H9 (cell line): ENCODE results near the gene TMED6. TPM values are rescaled to one million over a fixed set of nuclear protein-coding genes. Genes with fewer than 3 reads are reported as not detected.

Source experiments
- DNase-seq: peaks from one replicate; pipeline ENCODE4 v3.0.0-alpha.2; 2017
- H2AFZ ChIP-seq: one replicate; pipeline ENCODE4 v1.6.1; 2013; ENCODE audit warnings: mild to moderate bottlenecking, low read length, control low read depth, moderate library complexity
- H2AK5ac ChIP-seq: 2 replicates; pipeline ENCODE4 v1.6.1; 2013; ENCODE audit warnings: low read length, control low read depth, mixed read lengths; ENCODE audit not compliant: insufficient read length
- H2BK120ac ChIP-seq: one replicate; pipeline ENCODE4 v1.6.1; 2013; ENCODE audit warnings: low read depth, mild to moderate bottlenecking, low read length, control low read depth, inconsistent platforms; ENCODE audit not compliant: poor library complexity, severe bottlenecking
- H2BK12ac ChIP-seq: 2 replicates; pipeline ENCODE4 v1.6.1; 2013; ENCODE audit warnings: low read length, control low read depth, mixed read lengths, low read depth; ENCODE audit not compliant: insufficient read length
- H2BK15ac ChIP-seq: 2 replicates; pipeline ENCODE4 v1.6.1; 2013; ENCODE audit warnings: low read depth, low read length, control low read depth
- H2BK20ac ChIP-seq: one replicate; pipeline ENCODE4 v1.6.1; 2013; ENCODE audit warnings: low read depth, mild to moderate bottlenecking, low read length, control low read depth, inconsistent platforms; ENCODE audit not compliant: poor library complexity, severe bottlenecking
- H2BK5ac ChIP-seq: 2 replicates; pipeline ENCODE4 v1.6.1; 2013; ENCODE audit warnings: low read length, control low read depth, mixed read lengths; ENCODE audit not compliant: insufficient read length
- H3K14ac ChIP-seq: 2 replicates; pipeline ENCODE4 v1.6.1; 2013; ENCODE audit warnings: low read length, control low read depth; ENCODE audit not compliant: insufficient read depth
- H3K18ac ChIP-seq: 2 replicates; pipeline ENCODE4 v1.6.1; 2013; ENCODE audit warnings: low read depth, mild to moderate bottlenecking, mixed read lengths, low read length, control low read depth; ENCODE audit not compliant: insufficient read length
- H3K23ac ChIP-seq: 2 replicates; pipeline ENCODE4 v1.6.1; 2013; ENCODE audit warnings: low read length, control low read depth, mixed read lengths, low read depth; ENCODE audit not compliant: insufficient read length
- H3K23me2 ChIP-seq: 2 replicates; pipeline ENCODE4 v1.6.1; 2013; ENCODE audit warnings: low read depth, mild to moderate bottlenecking, mixed read lengths, low read length, control low read depth; ENCODE audit not compliant: insufficient read length, poor library complexity, severe bottlenecking
- H3K27ac ChIP-seq: 2 replicates; pipeline ENCODE4 v1.5.1; 2013; ENCODE audit warnings: low read length, control low read depth, mixed read lengths, low read depth; ENCODE audit not compliant: insufficient read length
- H3K27me3 ChIP-seq: 2 replicates; pipeline ENCODE4 v1.6.1; 2013; ENCODE audit warnings: low read length, control low read depth, inconsistent platforms; ENCODE audit not compliant: insufficient read depth
- H3K4ac ChIP-seq: 2 replicates; pipeline ENCODE4 v1.6.1; 2013; ENCODE audit warnings: low read depth, mild to moderate bottlenecking, control low read depth, inconsistent platforms, low read length, moderate library complexity
- H3K4me1 ChIP-seq: 2 replicates; pipeline ENCODE4 v1.6.1; 2013; ENCODE audit warnings: low read length, control low read depth, inconsistent platforms; ENCODE audit not compliant: insufficient read depth
- H3K4me2 ChIP-seq: 2 replicates; pipeline ENCODE4 v1.6.1; 2013; ENCODE audit warnings: low read length, control low read depth, mixed read lengths; ENCODE audit not compliant: insufficient read length, insufficient read depth
- H3K56ac ChIP-seq: 2 replicates; pipeline ENCODE4 v1.6.1; 2013; ENCODE audit warnings: low read depth, mild to moderate bottlenecking, mixed read lengths, low read length, control low read depth; ENCODE audit not compliant: insufficient read length
- H3K79me1 ChIP-seq: 2 replicates; pipeline ENCODE4 v1.6.1; 2013; ENCODE audit warnings: low read depth, mild to moderate bottlenecking, moderate library complexity, low read length, control low read depth, inconsistent platforms; ENCODE audit not compliant: insufficient read depth, poor library complexity, severe bottlenecking
- H3K79me2 ChIP-seq: 2 replicates; pipeline ENCODE4 v1.6.1; 2013; ENCODE audit warnings: low read length, control low read depth, inconsistent platforms; ENCODE audit not compliant: insufficient read depth
- H3K9ac ChIP-seq: 2 replicates; pipeline ENCODE4 v1.6.1; 2013; ENCODE audit warnings: low read length, control low read depth, mixed read lengths; ENCODE audit not compliant: insufficient read length; ENCODE audit errors: extremely low read depth
- H3K9me3 ChIP-seq: one replicate; pipeline ENCODE4 v1.6.1; 2013; ENCODE audit warnings: low read depth, low read length, inconsistent platforms; ENCODE audit not compliant: control insufficient read depth
- H3T11ph ChIP-seq: one replicate; pipeline ENCODE4 v1.6.1; 2013; ENCODE audit warnings: mild to moderate bottlenecking, low read length, control low read depth, inconsistent platforms
- H4K20me1 ChIP-seq: one replicate; pipeline ENCODE4 v1.6.1; 2013; ENCODE audit not compliant: control insufficient read depth, insufficient read length, insufficient read depth
- H4K5ac ChIP-seq: 2 replicates; pipeline ENCODE4 v1.6.1; 2013; ENCODE audit warnings: low read depth, mild to moderate bottlenecking, mixed read lengths, low read length, control low read depth; ENCODE audit not compliant: insufficient read length
- H4K8ac ChIP-seq: replicated peaks from 2 replicates; pipeline ENCODE4 v1.6.1; 2013; ENCODE audit warnings: low read length, control low read depth, mixed read lengths, low read depth; ENCODE audit not compliant: insufficient read length
- H4K91ac ChIP-seq: 2 replicates; pipeline ENCODE4 v1.6.1; 2013; ENCODE audit warnings: low read depth, mild to moderate bottlenecking, moderate library complexity, mixed read lengths, low read length, control low read depth; ENCODE audit not compliant: insufficient read length
- H3K27ac Mint-ChIP-seq, 3 experiments: 2 replicates in 2 of 3; 3 replicates in 1 of 3; pipeline ENCODE4 v1.8.0; 2020 to 2021; ENCODE audit warnings: mixed read lengths in 3 of 3, mild to moderate bottlenecking in 1 of 3, moderate library complexity in 1 of 3
- H3K27me3 Mint-ChIP-seq: 2 replicates; pipeline ENCODE4 v1.8.0; 2021; ENCODE audit warnings: low read depth, mild to moderate bottlenecking, moderate library complexity, mixed read lengths
- H3K36me3 Mint-ChIP-seq, 3 experiments: 2 replicates in 2 of 3; 3 replicates in 1 of 3; pipeline ENCODE4 v1.8.0; 2020 to 2021; ENCODE audit warnings: low read depth in 3 of 3, mixed read lengths in 3 of 3; ENCODE audit not compliant: insufficient read depth in 1 of 3
- H3K4me1 Mint-ChIP-seq, 2 experiments: 2 replicates each; pipeline ENCODE4 v1.8.0; 2020; ENCODE audit warnings: mixed read lengths in 2 of 2
- H3K4me3 Mint-ChIP-seq, 2 experiments: 2 replicates in 1 of 2; 3 replicates in 1 of 2; pipeline ENCODE4 v1.8.0; 2020 to 2021; ENCODE audit warnings: mild to moderate bottlenecking in 2 of 2, mixed read lengths in 2 of 2, moderate library complexity in 1 of 2
- H3K9me3 Mint-ChIP-seq, 2 experiments: 2 replicates in 1 of 2; 3 replicates in 1 of 2; pipeline ENCODE4 v1.8.0; 2020; ENCODE audit warnings: mild to moderate bottlenecking in 2 of 2, mixed read lengths in 2 of 2, moderate library complexity in 1 of 2
- WGBS: extraction: QIAGEN DNeasy Blood & Tissue Kit; methylation state at CpG from one replicate; pipeline ENCODE4 v1.1.7; 2013; ENCODE audit warnings: missing lambda C conversion rate, low lambda C conversion rate, mixed read lengths; ENCODE audit not compliant: insufficient read length; ENCODE audit errors: extremely low coverage; 5-methylcytosine and 5-hydroxymethylcytosine counted together
- total RNA-seq: library from RNA; stranded (reverse); gene quantifications from 2 replicates; pipeline ENCODE4 v1.2.1, GENCODE V29; 2021
- TF ChIP-seq, protein P1 (sequence below): fragments of 200-600 bp; sonication (generic); conservative IDR thresholded peaks from 3 replicates; pipeline ENCODE4 v1.8.0; 2021; ENCODE audit warnings: antibody characterized with exemption, mild to moderate bottlenecking

Gene TMED6
- total RNA-seq, 1 experiment from 2014 or later: 0.31 TPM

DNA sequence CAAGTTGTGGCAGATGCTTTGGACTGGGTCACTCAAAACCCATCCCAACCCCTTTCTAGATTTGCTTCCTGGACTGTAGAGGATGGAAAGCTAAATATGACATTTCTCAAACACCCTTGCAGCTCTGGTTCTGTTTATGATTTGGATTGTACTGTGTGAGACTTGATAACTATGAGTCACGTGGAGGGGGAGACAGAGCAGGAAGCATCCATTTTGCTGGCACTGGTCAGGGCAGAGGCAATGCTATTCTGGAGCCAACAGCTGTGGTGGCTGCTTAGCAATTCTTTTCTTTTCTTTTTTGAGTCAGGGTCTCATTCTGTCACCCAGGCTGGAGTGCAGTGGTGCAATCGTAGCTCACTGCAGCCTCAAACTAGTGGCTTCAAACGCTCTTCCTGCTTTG, 47.8 kb upstream of the TMED6 start:
- Histone ChIP-seq H4K91ac (no peak overlapping the region), H2BK15ac (no peak overlapping the region; the same call in 1 of the 2 replicates), H3K79me2 (no peaks in the 10 kb centered on the region), H4K8ac (no peak overlapping the region), H3K14ac (no peak overlapping the region), H2BK5ac (no peak overlapping the region), H3K79me1 (no peaks in the 10 kb centered on the region), H3K9me3 (no peaks in the 10 kb centered on the region), H4K5ac (no peak overlapping the region), H3K23me2 (no peaks in the 10 kb centered on the region), H3K4ac (no peak overlapping the region), H3K56ac (no peak overlapping the region), H3T11ph (no peak overlapping the region), H3K27me3 (no peaks in the 10 kb centered on the region), H2BK20ac (no peak overlapping the region), H2BK12ac (no peak overlapping the region), H3K9ac (no peak overlapping the region), H3K4me2 (no peak overlapping the region), H3K27ac (no peak overlapping the region), H2AK5ac (no peak overlapping the region), H2AFZ (no peak overlapping the region), H4K20me1 (no peaks in the 10 kb centered on the region), H2BK120ac (no peak overlapping the region), H3K4me1 (peaks cover under 1% of the 10 kb centered on the region; the same call in 1 of the 2 replicates), H3K18ac (no peak overlapping the region), H3K23ac (no peak overlapping the region)
- no peak overlapping the region for H3K27ac Mint-ChIP-seq
- TF ChIP-seq, protein P1, sequence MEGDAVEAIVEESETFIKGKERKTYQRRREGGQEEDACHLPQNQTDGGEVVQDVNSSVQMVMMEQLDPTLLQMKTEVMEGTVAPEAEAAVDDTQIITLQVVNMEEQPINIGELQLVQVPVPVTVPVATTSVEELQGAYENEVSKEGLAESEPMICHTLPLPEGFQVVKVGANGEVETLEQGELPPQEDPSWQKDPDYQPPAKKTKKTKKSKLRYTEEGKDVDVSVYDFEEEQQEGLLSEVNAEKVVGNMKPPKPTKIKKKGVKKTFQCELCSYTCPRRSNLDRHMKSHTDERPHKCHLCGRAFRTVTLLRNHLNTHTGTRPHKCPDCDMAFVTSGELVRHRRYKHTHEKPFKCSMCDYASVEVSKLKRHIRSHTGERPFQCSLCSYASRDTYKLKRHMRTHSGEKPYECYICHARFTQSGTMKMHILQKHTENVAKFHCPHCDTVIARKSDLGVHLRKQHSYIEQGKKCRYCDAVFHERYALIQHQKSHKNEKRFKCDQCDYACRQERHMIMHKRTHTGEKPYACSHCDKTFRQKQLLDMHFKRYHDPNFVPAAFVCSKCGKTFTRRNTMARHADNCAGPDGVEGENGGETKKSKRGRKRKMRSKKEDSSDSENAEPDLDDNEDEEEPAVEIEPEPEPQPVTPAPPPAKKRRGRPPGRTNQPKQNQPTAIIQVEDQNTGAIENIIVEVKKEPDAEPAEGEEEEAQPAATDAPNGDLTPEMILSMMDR: no peak
- no CpG with 5 or more reads among the region's 3 CpGs for WGBS
- H3K4me1 Mint-ChIP-seq: peaks cover 15 to 21% of the 10 kb centered on the region in 2 experiments
- H3K4me3 Mint-ChIP-seq: no peak overlapping the region
- no peak for DNase-seq
- no peaks in the 10 kb centered on the region; the same call in 1 of the 2 replicates for H3K27me3 Mint-ChIP-seq
- H3K36me3 Mint-ChIP-seq: no peaks in the 10 kb centered on the region
- no peaks in the 10 kb centered on the region for H3K9me3 Mint-ChIP-seq
